C4-2B (cell line): ENCODE measurements around the gene TMPRSS13.

Experiments
- ZFX ChIP-seq: fragments of 450-650 bp; IDR thresholded peaks from 2 replicates; pipeline ENCODE4 v1.6.1; 2017
- TF ChIP-seq, protein P1 (sequence below): fragments of 450-650 bp; conservative IDR thresholded peaks from 2 replicates; pipeline ENCODE4 v1.5.1; 2017; ENCODE audit warnings: mild to moderate bottlenecking

DNA sequence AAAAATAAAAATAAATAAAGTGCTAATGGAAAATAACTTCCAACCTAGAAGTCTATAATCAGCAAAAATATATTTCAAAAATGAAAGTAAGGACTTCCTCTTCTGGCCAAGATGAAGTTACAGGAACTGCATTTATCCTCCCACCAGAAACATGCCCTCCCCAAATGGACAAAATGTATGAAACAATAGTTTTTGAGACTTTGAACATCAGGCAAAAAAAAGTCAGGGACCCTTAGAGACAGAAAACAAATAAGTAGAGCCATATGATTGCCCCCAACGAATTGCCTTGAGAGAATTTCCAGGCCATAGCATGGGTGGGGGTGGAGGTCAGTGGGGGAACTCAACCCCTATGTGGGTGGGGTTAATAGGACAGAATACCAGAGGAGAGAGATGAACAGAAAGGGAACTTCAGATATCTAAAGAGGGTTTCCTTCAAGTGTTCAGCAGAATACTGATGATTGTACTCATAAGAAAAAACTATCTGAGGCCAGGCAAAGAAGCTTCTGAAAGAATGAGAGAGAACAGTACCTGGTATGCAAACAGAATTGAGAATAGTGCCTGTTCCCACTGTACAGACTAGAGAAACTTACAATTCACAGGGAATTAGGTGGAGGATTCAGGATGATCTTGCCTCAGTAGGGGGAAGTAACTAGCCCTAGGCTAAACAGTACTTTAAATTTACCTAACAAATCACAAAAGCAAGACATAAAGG is 30.4 kb upstream of the TMPRSS13 start:
- TF ChIP-seq, protein P1, sequence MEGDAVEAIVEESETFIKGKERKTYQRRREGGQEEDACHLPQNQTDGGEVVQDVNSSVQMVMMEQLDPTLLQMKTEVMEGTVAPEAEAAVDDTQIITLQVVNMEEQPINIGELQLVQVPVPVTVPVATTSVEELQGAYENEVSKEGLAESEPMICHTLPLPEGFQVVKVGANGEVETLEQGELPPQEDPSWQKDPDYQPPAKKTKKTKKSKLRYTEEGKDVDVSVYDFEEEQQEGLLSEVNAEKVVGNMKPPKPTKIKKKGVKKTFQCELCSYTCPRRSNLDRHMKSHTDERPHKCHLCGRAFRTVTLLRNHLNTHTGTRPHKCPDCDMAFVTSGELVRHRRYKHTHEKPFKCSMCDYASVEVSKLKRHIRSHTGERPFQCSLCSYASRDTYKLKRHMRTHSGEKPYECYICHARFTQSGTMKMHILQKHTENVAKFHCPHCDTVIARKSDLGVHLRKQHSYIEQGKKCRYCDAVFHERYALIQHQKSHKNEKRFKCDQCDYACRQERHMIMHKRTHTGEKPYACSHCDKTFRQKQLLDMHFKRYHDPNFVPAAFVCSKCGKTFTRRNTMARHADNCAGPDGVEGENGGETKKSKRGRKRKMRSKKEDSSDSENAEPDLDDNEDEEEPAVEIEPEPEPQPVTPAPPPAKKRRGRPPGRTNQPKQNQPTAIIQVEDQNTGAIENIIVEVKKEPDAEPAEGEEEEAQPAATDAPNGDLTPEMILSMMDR = no peak
- no peak for TF ChIP-seq ZFX
